Fibroblast of lung (primary cell): Measurements from ENCODE around the gene CREG1.

Source experiments
- CTCF ChIP-seq, 2 donors: IDR thresholded peaks in 1 of 2; conservative IDR thresholded peaks in 1 of 2; 1 replicate in 1 of 2; 2 replicates in 1 of 2; pipeline ENCODE4 v1.5.1; 2011 to 2012; ENCODE audit warnings: low read length in 2 of 2, control low read depth in 1 of 2, inconsistent platforms in 1 of 2, low read depth in 1 of 2, mild to moderate bottlenecking in 1 of 2
- EZH2 ChIP-seq: IDR thresholded peaks from 2 replicates; pipeline ENCODE4 v1.5.1; 2012; ENCODE audit warnings: low read length, control low read depth, mild to moderate bottlenecking; ENCODE audit errors: missing control alignments

GRCh38 chr1:167532375-167532774 is 21.2 kb downstream of the CREG1 start:
- TF ChIP-seq CTCF (conservative IDR thresholded peaks at IDR 0.05 in 1 of 2, IDR thresholded peaks at IDR 0.05 in 1 of 2; ENCODE audit: low read depth in 1 of 2, low read length in 2 of 2) (no peak), EZH2 (no peak)
